Measurements from ENCODE around the gene SEMA3E.
"Not testable (repeated sequence)": the region's sequence is repeated elsewhere in the genome, so short reads cannot be mapped to it uniquely, and the experiment has no call there.

SEMA3E gene

GRCh38 chr7:83610649-83611304, 38.2 kb downstream of the SEMA3E start:
- no peaks in the 10 kb centered on the region for H3K4me1 Mint-ChIP-seq (ENCODE audit: low read depth)
- H3K36me3 Mint-ChIP-seq (ENCODE audit: low read depth), result no peaks in the 10 kb centered on the region
- H3K9me3 Mint-ChIP-seq, result no peaks in the 10 kb centered on the region
- no peak for DNase-seq
- H3K27me3 Mint-ChIP-seq, result no peaks in the 10 kb centered on the region
- no peak overlapping the region for H3K27ac Mint-ChIP-seq
- no peak overlapping the region for H3K4me3 Mint-ChIP-seq

GRCh38 chr7:83608716-83609115, 40.2 kb downstream of the SEMA3E start:
- no peak overlapping the region for H3K4me3 Mint-ChIP-seq
- no peaks in the 10 kb centered on the region for H3K9me3 Mint-ChIP-seq

GRCh38 chr7:83603649-83604048, 45.3 kb downstream of the SEMA3E start:
- Mint-ChIP-seq H3K36me3 (ENCODE audit: low read depth) (no peaks in the 10 kb centered on the region), H3K9me3 (peaks cover 7% of the 10 kb centered on the region), H3K4me3 (no peak overlapping the region), H3K27me3 (no peaks in the 10 kb centered on the region), H3K4me1 (ENCODE audit: low read depth) (no peaks in the 10 kb centered on the region), H3K27ac (no peak overlapping the region)
- DNase-seq, result no peak

More at GRCh38 chr7:83608716-83609115, 40.2 kb downstream of the SEMA3E start:
- Mint-ChIP-seq H3K4me1 (ENCODE audit: low read depth) (no peaks in the 10 kb centered on the region), H3K27me3 (no peaks in the 10 kb centered on the region), H3K36me3 (ENCODE audit: low read depth) (no peaks in the 10 kb centered on the region), H3K27ac (no peak overlapping the region)
- DNase-seq, result no peak

GRCh38 chr7:83599131-83599530, 49.8 kb downstream of the SEMA3E start:
- H3K4me1 Mint-ChIP-seq (ENCODE audit: low read depth), result no peaks in the 10 kb centered on the region
- no peaks in the 10 kb centered on the region for H3K36me3 Mint-ChIP-seq (ENCODE audit: low read depth)
- no peak for DNase-seq
- peaks cover 9% of the 10 kb centered on the region for H3K9me3 Mint-ChIP-seq
- H3K4me3 Mint-ChIP-seq, result no peak overlapping the region
- no peak overlapping the region for H3K27ac Mint-ChIP-seq
- H3K27me3 Mint-ChIP-seq, result no peaks in the 10 kb centered on the region

- H3K27ac Mint-ChIP-seq, result no peak overlapping the region
- no peaks in the 10 kb centered on the region for H3K27me3 Mint-ChIP-seq
- no peaks in the 10 kb centered on the region for H3K36me3 Mint-ChIP-seq (ENCODE audit: low read depth)
- DNase-seq, result no peak
- no peaks in the 10 kb centered on the region for H3K4me1 Mint-ChIP-seq (ENCODE audit: low read depth)
- no peak overlapping the region for H3K4me3 Mint-ChIP-seq
- peaks cover 2% of the 10 kb centered on the region for H3K9me3 Mint-ChIP-seq
These were observed 54.9 kb downstream of the SEMA3E start for GRCh38 chr7:83593921-83594475.

- Mint-ChIP-seq H3K4me1 (ENCODE audit: low read depth) (no peaks in the 10 kb centered on the region), H3K27me3 (no peaks in the 10 kb centered on the region), H3K4me3 (no peak overlapping the region), H3K36me3 (ENCODE audit: low read depth) (no peaks in the 10 kb centered on the region), H3K27ac (no peak overlapping the region), H3K9me3 (no peaks in the 10 kb centered on the region)
- no peak for DNase-seq
These were observed 60.2 kb downstream of the SEMA3E start for GRCh38 chr7:83588602-83589240.

- Mint-ChIP-seq H3K27me3 (no peaks in the 10 kb centered on the region), H3K4me1 (ENCODE audit: low read depth) (no peaks in the 10 kb centered on the region), H3K4me3 (no peak overlapping the region)
These were observed 62.7 kb downstream of the SEMA3E start for GRCh38 chr7:83586281-83586680.

GRCh38 chr7:83581667-83582435, 67.1 kb downstream of the SEMA3E start:
- H3K36me3 Mint-ChIP-seq (ENCODE audit: low read depth), result no peaks in the 10 kb centered on the region
- H3K27me3 Mint-ChIP-seq, result no peaks in the 10 kb centered on the region
- no peak overlapping the region for H3K4me3 Mint-ChIP-seq
- H3K4me1 Mint-ChIP-seq (ENCODE audit: low read depth), result no peaks in the 10 kb centered on the region
- peaks cover 6% of the 10 kb centered on the region for H3K9me3 Mint-ChIP-seq
- DNase-seq, result no peak
- no peak overlapping the region for H3K27ac Mint-ChIP-seq

More at GRCh38 chr7:83586281-83586680, 62.7 kb downstream of the SEMA3E start:
- Mint-ChIP-seq H3K27ac (no peak overlapping the region), H3K36me3 (ENCODE audit: low read depth) (no peaks in the 10 kb centered on the region), H3K9me3 (no peaks in the 10 kb centered on the region)
- DNase-seq, result no peak

GRCh38 chr7:83579740-83580139, 69.2 kb downstream of the SEMA3E start:
- H3K36me3 Mint-ChIP-seq (ENCODE audit: low read depth), result no peaks in the 10 kb centered on the region
- H3K4me3 Mint-ChIP-seq, result no peak overlapping the region
- no peak for DNase-seq
- no peak overlapping the region for H3K27ac Mint-ChIP-seq
- H3K4me1 Mint-ChIP-seq (ENCODE audit: low read depth), result no peaks in the 10 kb centered on the region
- peaks cover 6% of the 10 kb centered on the region for H3K9me3 Mint-ChIP-seq
- no peaks in the 10 kb centered on the region for H3K27me3 Mint-ChIP-seq

GRCh38 chr7:83575436-83575835, 73.5 kb downstream of the SEMA3E start:
- H3K4me3 Mint-ChIP-seq, result no peak overlapping the region
- H3K27me3 Mint-ChIP-seq, result no peaks in the 10 kb centered on the region
- H3K9me3 Mint-ChIP-seq, result peaks cover 5% of the 10 kb centered on the region
- DNase-seq, result no peak
- H3K27ac Mint-ChIP-seq, result no peak overlapping the region
- H3K36me3 Mint-ChIP-seq (ENCODE audit: low read depth), result no peaks in the 10 kb centered on the region
- H3K4me1 Mint-ChIP-seq (ENCODE audit: low read depth), result no peaks in the 10 kb centered on the region

- Mint-ChIP-seq H3K4me1 (ENCODE audit: low read depth) (no peaks in the 10 kb centered on the region), H3K4me3 (no peak overlapping the region), H3K36me3 (ENCODE audit: low read depth) (no peaks in the 10 kb centered on the region), H3K27ac (no peak overlapping the region), H3K27me3 (no peaks in the 10 kb centered on the region), H3K9me3 (peaks cover 1% of the 10 kb centered on the region)
- DNase-seq, result no peak
These were observed 74.3 kb downstream of the SEMA3E start for GRCh38 chr7:83574616-83575015.

- no peak for DNase-seq
- H3K36me3 Mint-ChIP-seq (ENCODE audit: low read depth), result no peaks in the 10 kb centered on the region
- H3K27ac Mint-ChIP-seq, result no peak overlapping the region
- H3K9me3 Mint-ChIP-seq, result peaks cover 5% of the 10 kb centered on the region
- no peak overlapping the region for H3K4me3 Mint-ChIP-seq
- H3K27me3 Mint-ChIP-seq, result no peaks in the 10 kb centered on the region
- no peaks in the 10 kb centered on the region for H3K4me1 Mint-ChIP-seq (ENCODE audit: low read depth)
These were observed 86.0 kb downstream of the SEMA3E start for GRCh38 chr7:83562960-83563359.

- H3K4me1 Mint-ChIP-seq (ENCODE audit: low read depth), result no peaks in the 10 kb centered on the region
- no peak overlapping the region for H3K27ac Mint-ChIP-seq
- H3K9me3 Mint-ChIP-seq, result peaks cover 5% of the 10 kb centered on the region
- H3K36me3 Mint-ChIP-seq (ENCODE audit: low read depth), result no peaks in the 10 kb centered on the region
- H3K27me3 Mint-ChIP-seq, result no peaks in the 10 kb centered on the region
- H3K4me3 Mint-ChIP-seq, result no peak overlapping the region
- DNase-seq, result no peak
These were observed 86.7 kb downstream of the SEMA3E start for GRCh38 chr7:83562289-83562688.

- Mint-ChIP-seq H3K27me3 (no peaks in the 10 kb centered on the region), H3K36me3 (ENCODE audit: low read depth) (no peaks in the 10 kb centered on the region), H3K4me3 (no peak overlapping the region), H3K9me3 (no peaks in the 10 kb centered on the region), H3K27ac (no peak overlapping the region), H3K4me1 (ENCODE audit: low read depth) (no peaks in the 10 kb centered on the region)
- DNase-seq, result no peak
These were observed 89.1 kb downstream of the SEMA3E start for GRCh38 chr7:83559887-83560286.

- H3K36me3 Mint-ChIP-seq (ENCODE audit: low read depth); H3K27me3 Mint-ChIP-seq; H3K4me1 Mint-ChIP-seq (ENCODE audit: low read depth); H3K4me3 Mint-ChIP-seq; H3K27ac Mint-ChIP-seq; DNase-seq; H3K9me3 Mint-ChIP-seq: not testable (repeated sequence)
These were observed 96.4 kb downstream of the SEMA3E start for GRCh38 chr7:83552556-83552955.
